GM12878 (cell line): Measurements from ENCODE around the gene KNSTRN. TPM values are rescaled to one million over a fixed set of nuclear protein-coding genes. Genes with fewer than 3 reads are reported as not detected.

ENCODE experiments used
- ATAC-seq: fragments of 200-7000 bp; cut with Tn5 transposase; 3 replicates; pipeline ENCODE4 v1.9.1; 2020; ENCODE audit warnings: mild to moderate bottlenecking, moderate library complexity
- BruUV-seq: library from RNA; stranded (reverse); fragments of 400-500 nt; replicated peaks from 2 replicates; lab custom pipeline; 2021; lab: Mats Ljungman, UMichigan
- CTCF ChIA-PET: fragments of 300-600 bp; sonication (Branson Sonifier 250); formaldehyde crosslinking; extraction: SDS; loops from one replicate; lab custom pipeline; 2021; ENCODE audit warnings: inconsistent platforms; lab: Yijun Ruan, JAX
- POLR2A ChIA-PET: fragments of 350-600 bp; formaldehyde crosslinking; extraction: SDS; loops from one replicate; lab custom pipeline; 2021; ENCODE audit warnings: inconsistent platforms; lab: Charles Lee
- RAD21 ChIA-PET: fragments of 300-600 bp; sonication (Branson Sonifier 250); formaldehyde crosslinking; loops from one replicate; lab custom pipeline; 2023; ENCODE audit warnings: antibody characterized with exemption; ENCODE audit not compliant: unreplicated experiment; lab: Charles Lee
- SMC1A ChIA-PET: fragments of 300-600 bp; sonication (Branson Sonifier 250); formaldehyde crosslinking; loops from one replicate; lab custom pipeline; 2023; ENCODE audit not compliant: unreplicated experiment, uncharacterized antibody; lab: Charles Lee
- DNase-seq: peaks from one replicate; pipeline ENCODE4 v3.0.0-alpha.2; 2011; ENCODE audit warnings: low read depth, low spot score
- FAIRE-seq: peaks from 3 replicates; lab custom pipeline; 2011; peaks lifted over from hg19 to GRCh38; lab: Jason Lieb, UNC
- H2AFZ ChIP-seq: 2 replicates; pipeline ENCODE4 v1.6.0; 2011; ENCODE audit warnings: low read depth, low read length, control low read depth; ENCODE audit not compliant: control insufficient read depth
- H3K27ac ChIP-seq: 2 replicates; pipeline ENCODE4 v1.5.1; 2011; ENCODE audit warnings: control low read depth; ENCODE audit not compliant: control insufficient read depth, insufficient read depth
- H3K27me3 ChIP-seq, 2 experiments: replicated peaks in 1 of 2; 2 replicates each; pipeline versions ENCODE4 v1.6.0 to v1.6.1; 2011; ENCODE audit warnings: low read length in 1 of 2; ENCODE audit not compliant: control insufficient read depth in 2 of 2, insufficient read depth in 2 of 2
- H3K36me3 ChIP-seq, 2 experiments: 2 replicates each; pipeline ENCODE4 v1.5.1; 2011; ENCODE audit warnings: low read length in 1 of 2; ENCODE audit not compliant: control insufficient read depth in 2 of 2, insufficient read depth in 2 of 2
- H3K4me1 ChIP-seq: 2 replicates; pipeline ENCODE4 v1.6.1; 2011; ENCODE audit warnings: mild to moderate bottlenecking, low read length, moderate library complexity, mixed read lengths; ENCODE audit not compliant: control insufficient read depth, insufficient read depth
- H3K4me2 ChIP-seq: 2 replicates; pipeline ENCODE4 v1.6.0; 2011; ENCODE audit warnings: control low read depth; ENCODE audit not compliant: control insufficient read depth, insufficient read depth
- H3K4me3 ChIP-seq: fragments of 200-600 bp; sonication (generic); 2 replicates; pipeline ENCODE4 v1.5.1; 2016
- H3K79me2 ChIP-seq: 2 replicates; pipeline ENCODE4 v1.6.0; 2011; ENCODE audit warnings: low read length; ENCODE audit not compliant: control insufficient read depth, insufficient read depth
- H3K9ac ChIP-seq: 2 replicates; pipeline ENCODE4 v1.8.0; 2011; ENCODE audit warnings: low read length, control low read depth, mixed read lengths; ENCODE audit not compliant: control insufficient read depth, insufficient read depth
- H3K9me3 ChIP-seq: replicated peaks from 3 replicates; pipeline ENCODE4 v1.5.1; 2011; ENCODE audit warnings: mild to moderate bottlenecking, low read length; ENCODE audit not compliant: control insufficient read depth, insufficient read depth
- H4K20me1 ChIP-seq: 2 replicates; pipeline ENCODE4 v1.6.0; 2011; ENCODE audit not compliant: control insufficient read depth, insufficient read depth
- BCL3 ChIP-seq: IDR thresholded peaks from 2 replicates; pipeline ENCODE4 v1.6.1; 2011; ENCODE audit warnings: borderline replicate concordance, low read depth, mild to moderate bottlenecking, moderate library complexity, low read length; ENCODE audit not compliant: insufficient read depth, poor library complexity, severe bottlenecking
- CBX3 ChIP-seq: fragments of 200-600 bp; sonication (generic); IDR thresholded peaks from 2 replicates; pipeline ENCODE4 v1.6.1; 2016; ENCODE audit warnings: low read depth, borderline replicate concordance
- ELK1 ChIP-seq: IDR thresholded peaks from 2 replicates; pipeline ENCODE4 v1.6.1; 2012; ENCODE audit warnings: low read depth, low read length, improper control_type of control experiment
- EZH2 ChIP-seq: IDR thresholded peaks from 2 replicates; pipeline ENCODE4 v1.6.1; 2012; ENCODE audit warnings: low read depth, mild to moderate bottlenecking, control low read depth, inconsistent platforms, low read length, borderline replicate concordance; ENCODE audit not compliant: control insufficient read depth
- GATAD2B ChIP-seq: fragments of 450-650 bp; conservative IDR thresholded peaks from 2 replicates; pipeline ENCODE4 v1.6.1; 2017; ENCODE audit warnings: low read depth, mild to moderate bottlenecking, moderate library complexity
- KDM1A ChIP-seq: fragments of 200-600 bp; sonication (generic); IDR thresholded peaks from 2 replicates; pipeline ENCODE4 v1.6.1; 2016; ENCODE audit warnings: borderline replicate concordance
- MTA2 ChIP-seq: fragments of 450-650 bp; IDR thresholded peaks from 2 replicates; pipeline ENCODE4 v1.6.1; 2016; ENCODE audit warnings: low read depth, mild to moderate bottlenecking, moderate library complexity
- NFXL1 ChIP-seq: fragments of 450-650 bp; IDR thresholded peaks from 2 replicates; pipeline ENCODE4 v1.6.1; 2017; ENCODE audit warnings: antibody characterized with exemption, mild to moderate bottlenecking, borderline replicate concordance
- NR2C2 ChIP-seq: IDR thresholded peaks from 2 replicates; pipeline ENCODE4 v1.6.1; 2011; ENCODE audit warnings: borderline replicate concordance, low read depth; ENCODE audit not compliant: control insufficient read depth, insufficient read length
- PBX3 ChIP-seq: IDR thresholded peaks from 2 replicates; pipeline ENCODE4 v1.6.1; 2011; ENCODE audit warnings: mild to moderate bottlenecking, low read depth, low read length, moderate library complexity; ENCODE audit not compliant: insufficient replicate concordance
- RAD21 ChIP-seq: IDR thresholded peaks from 2 replicates; pipeline ENCODE4 v1.6.1; 2011; ENCODE audit warnings: mild to moderate bottlenecking, low read depth, low read length, moderate library complexity; ENCODE audit not compliant: insufficient read depth
- RELA ChIP-seq: fragments of 450-650 bp; IDR thresholded peaks from 2 replicates; pipeline ENCODE4 v1.8.0; 2014; ENCODE audit warnings: borderline replicate concordance; ENCODE audit not compliant: partially characterized antibody
- SUZ12 ChIP-seq: fragments of 200-600 bp; sonication (generic); IDR thresholded peaks from one replicate; pipeline ENCODE4 v1.6.1; 2018; ENCODE audit warnings: antibody characterized with exemption, mild to moderate bottlenecking; ENCODE audit not compliant: unreplicated experiment
- TCF12 ChIP-seq: IDR thresholded peaks from 2 replicates; pipeline ENCODE4 v1.6.1; 2011; ENCODE audit warnings: low read depth, mild to moderate bottlenecking, low read length
- USF2 ChIP-seq: IDR thresholded peaks from 2 replicates; pipeline ENCODE4 v1.6.1; 2011; ENCODE audit warnings: low read depth, low read length, improper control_type of control experiment, borderline replicate concordance
- WGBS: methylation state at CpG from one replicate; pipeline ENCODE4 v1.1.6; 2016; ENCODE audit warnings: low lambda C conversion rate; ENCODE audit not compliant: insufficient replicate concordance, insufficient coverage; ENCODE audit errors: missing lambda C conversion rate; 5-methylcytosine and 5-hydroxymethylcytosine counted together
- in situ Hi-C: fragments of 300-500 bp; cut with MboI; formaldehyde crosslinking; loops from 9 replicates; pipeline ENCODE4 v1.14.3; 2018; ENCODE audit warnings: mixed read lengths
- intact Hi-C: fragments of 100-400 bp; cut with micrococcal nuclease; formaldehyde crosslinking; loops from one replicate; pipeline ENCODE4 v1.14.2; 2022; ENCODE audit not compliant: unreplicated experiment
- polyA plus RNA-seq, 11 experiments: library from polyadenylated mRNA; depleted of rRNA in 4 of 11; unstranded in 6 of 11; stranded (reverse) in 5 of 11; fragments of >200 nt; fragmentation: Nextera tagmentation in 4 of 11; fragmentation: Illumina TruSeq in 1 of 11; extraction: Ambion mirVana in 4 of 11; extraction: Trizol in 1 of 11; gene quantifications; 1 replicate in 1 of 11; 2 replicates in 10 of 11; pipeline versions ENCODE4 v1.2.1 to v1.2.3, GENCODE V29; 2011 to 2016; ENCODE audit warnings: inconsistent platforms in 2 of 11, missing spikeins in 2 of 11, low read depth in 1 of 11
- total RNA-seq, 4 experiments: library from RNA; depleted of rRNA in 3 of 4; stranded (reverse); fragments of >200 nt in 3 of 4; fragmentation: Illumina TruSeq in 1 of 4; extraction: Trizol in 1 of 4; gene quantifications; 2 replicates each; pipeline versions ENCODE4 v1.2.1 to v1.2.3, GENCODE V29; 2013 to 2021

The KNSTRN gene
- total and polyA plus RNA-seq, 10 of the 15 experiments (the other 5 are each of a cell fraction or from before 2014, with no cell fraction given) = 30.3 to 72.1 (median 47.1) TPM

- no peak for TF ChIP-seq EZH2
- no peak for TF ChIP-seq NFXL1
- TF ChIP-seq SUZ12 = no peak
- no peak for TF ChIP-seq USF2
- no peak for TF ChIP-seq NR2C2
These were observed 18.3 kb upstream of the KNSTRN start (continued) for GRCh38 chr15:40364251-40364650.

- no peak overlapping the region for H3K27ac ChIP-seq
- H3K36me3 ChIP-seq = no peaks in the 10 kb centered on the region
- H4K20me1 ChIP-seq = no peaks in the 10 kb centered on the region
- no peak overlapping the region for H3K9ac ChIP-seq
- no peak overlapping the region for H2AFZ ChIP-seq
- ATAC-seq = no peak
- H3K27me3 ChIP-seq = no peaks in the 10 kb centered on the region; a peak in 2 of 4 replicates
- no peak for DNase-seq
- no peak overlapping the region for H3K4me3 ChIP-seq
- H3K4me2 ChIP-seq = no peak overlapping the region
- BruUV-seq = no TSS peak
- H3K79me2 ChIP-seq = no peaks in the 10 kb centered on the region
- SMC1A ChIA-PET = no interaction called here
- no peak for FAIRE-seq
- RAD21 ChIA-PET = interaction anchor here (1.2 kb wide), 1 partner anchor 43 kb away, joined by 3 read pairs; no protein-coding TSS in a partner anchor
- in situ Hi-C loops (no loop called here), intact Hi-C loops (no loop called here)
- 43% methylated on average over 5 of the region's 5 CpGs for WGBS
- CTCF ChIA-PET = interaction anchor here (0.7 to 7.5 kb wide), 8 partner anchors 13 to 86 kb away, joined by 3 to 58 read pairs (median 6); partner anchors contain the start of gene IVD
- peaks cover 8% of the 10 kb centered on the region for H3K4me1 ChIP-seq
- no peak for TF ChIP-seq PBX3
- TF ChIP-seq CBX3 = no peak
- no peak for TF ChIP-seq USF2
- no peak for TF ChIP-seq RELA
- no peak for TF ChIP-seq BCL3
- TF ChIP-seq GATAD2B = no peak
- TF ChIP-seq RAD21 = no peak
- no peak for TF ChIP-seq MTA2
- TF ChIP-seq ELK1 = no peak
- TF ChIP-seq TCF12 = no peak
- TF ChIP-seq KDM1A = no peak
- POLR2A ChIA-PET = interaction anchor here (0.5 kb wide), 1 partner anchor 60 kb away, joined by 3 read pairs; no protein-coding TSS in a partner anchor
- no peaks in the 10 kb centered on the region for H3K9me3 ChIP-seq
These were observed 17.5 kb upstream of the KNSTRN start for GRCh38 chr15:40365016-40365415.
